Measurements from ENCODE around the gene NOTCH3.

The NOTCH3 gene

DNA sequence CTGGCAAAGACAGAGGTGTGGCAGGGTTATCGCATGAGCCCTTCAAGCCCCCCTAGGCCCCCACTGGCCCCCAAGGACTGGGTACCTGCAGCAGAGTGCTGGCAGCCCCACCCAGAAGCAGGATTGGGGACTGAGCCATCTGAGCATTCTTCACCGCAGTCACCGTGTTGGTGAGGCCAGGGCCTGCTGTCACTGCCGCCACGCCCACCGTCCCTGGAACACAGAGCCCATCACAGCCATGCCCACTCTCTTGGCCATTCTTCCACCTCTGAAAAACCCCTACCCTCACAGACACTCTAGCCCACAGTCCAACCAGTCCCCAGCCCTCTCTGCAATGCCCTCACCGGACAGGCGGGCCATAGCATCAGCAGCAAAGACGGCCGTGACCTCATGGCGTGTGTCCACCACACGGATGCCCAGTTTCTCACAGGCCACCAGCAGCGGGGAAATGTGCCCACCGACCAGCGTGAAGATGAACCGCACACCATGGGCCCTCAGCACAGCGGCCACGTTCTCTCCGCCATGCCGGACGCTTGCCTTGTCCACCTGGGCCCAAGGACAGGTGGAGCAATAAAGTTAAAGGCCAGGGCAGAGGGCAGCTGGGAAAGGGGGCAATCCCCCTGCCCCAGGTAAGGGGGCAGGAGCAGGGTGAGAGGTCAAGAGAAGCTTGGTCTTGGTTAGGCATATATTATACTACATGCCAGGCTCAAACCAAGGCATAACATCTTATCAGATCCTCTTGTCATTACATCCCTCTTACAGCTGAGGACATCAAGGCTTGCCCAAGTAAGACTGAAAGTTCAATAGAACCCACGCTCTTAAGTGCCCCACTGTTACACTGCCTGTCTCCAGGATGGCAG, 77.5 kb downstream of the NOTCH3 start:
- DNase-seq (ENCODE audit: low read depth): no peak

DNA sequence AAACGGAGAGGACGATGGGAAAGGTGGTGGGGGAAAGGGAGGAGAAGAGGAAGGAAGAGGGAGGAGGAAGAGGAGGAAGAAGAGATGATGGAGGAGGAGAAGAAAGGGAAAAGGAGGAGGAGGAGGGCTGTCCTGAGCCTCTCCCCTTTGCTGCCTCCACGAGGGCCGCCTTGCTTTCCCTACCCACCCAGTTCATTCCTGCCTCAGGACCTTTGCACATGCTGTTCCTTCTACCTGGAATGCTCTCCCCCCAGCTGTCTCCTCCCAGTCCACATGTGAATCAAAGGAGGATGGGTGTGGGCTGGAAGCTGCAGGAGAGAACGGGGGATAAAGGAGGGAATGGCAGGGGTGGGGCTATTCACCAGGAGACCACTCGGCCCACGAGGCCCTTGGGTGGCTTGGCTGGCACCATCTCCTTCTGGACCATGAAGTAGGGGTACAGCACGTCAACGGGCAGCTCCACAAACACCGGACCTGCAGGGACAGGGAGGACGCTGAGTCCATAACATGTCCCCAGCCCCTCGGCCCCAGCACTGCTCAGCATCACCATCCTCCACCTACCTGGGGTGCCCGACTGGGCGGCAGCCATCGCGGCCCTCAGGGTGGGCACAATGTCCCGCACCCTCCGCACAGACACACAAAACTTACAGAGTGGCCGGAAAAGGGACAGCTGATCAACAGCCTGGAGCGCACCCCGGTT, 78.3 kb downstream of the NOTCH3 start:
- DNase-seq (ENCODE audit: low read depth): no peak

DNA sequence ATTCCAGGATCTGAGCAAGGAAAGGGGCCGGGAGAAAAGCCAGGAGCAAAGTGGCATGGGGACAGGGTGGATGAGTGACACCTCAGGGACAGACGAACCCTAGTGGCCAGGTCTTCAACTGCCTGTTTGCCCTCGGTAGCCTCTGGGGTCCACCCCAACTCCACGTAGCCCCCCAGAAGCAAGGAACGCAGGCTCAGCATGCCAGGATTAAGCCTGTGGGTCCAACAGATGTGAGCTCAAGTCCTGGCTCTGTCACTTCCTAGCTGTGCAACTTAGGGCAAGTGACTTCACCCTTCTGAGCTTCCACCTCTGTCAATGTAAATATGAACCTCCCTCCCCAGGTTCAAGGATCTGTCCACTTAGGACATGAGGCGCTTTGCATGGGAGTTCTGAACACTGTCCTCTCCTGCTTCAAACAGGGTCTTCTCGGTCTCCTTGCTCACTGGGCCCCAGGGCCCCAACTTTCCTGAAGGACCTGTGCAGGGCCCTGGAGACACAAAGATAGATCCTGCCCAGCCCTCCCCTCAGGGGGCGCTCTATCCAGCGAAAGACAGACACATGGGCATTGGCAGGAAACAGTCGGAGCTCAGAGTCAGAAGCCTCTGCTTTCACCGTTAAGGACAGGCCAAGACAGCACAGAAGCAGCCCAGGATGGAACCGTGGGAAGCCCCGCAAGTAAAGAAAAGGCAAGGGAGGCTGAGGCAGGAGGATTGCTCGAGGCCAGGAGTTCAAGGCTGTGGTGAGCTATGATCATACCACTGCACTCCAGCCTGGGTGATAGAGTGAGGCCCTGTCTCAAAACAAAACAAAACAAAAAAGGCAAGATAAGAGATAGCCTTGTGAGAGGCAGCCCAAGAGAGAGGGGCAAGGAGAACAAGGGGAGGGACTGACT, 80.4 kb downstream of the NOTCH3 start:
- DNase-seq (ENCODE audit: low read depth): no peak

DNA sequence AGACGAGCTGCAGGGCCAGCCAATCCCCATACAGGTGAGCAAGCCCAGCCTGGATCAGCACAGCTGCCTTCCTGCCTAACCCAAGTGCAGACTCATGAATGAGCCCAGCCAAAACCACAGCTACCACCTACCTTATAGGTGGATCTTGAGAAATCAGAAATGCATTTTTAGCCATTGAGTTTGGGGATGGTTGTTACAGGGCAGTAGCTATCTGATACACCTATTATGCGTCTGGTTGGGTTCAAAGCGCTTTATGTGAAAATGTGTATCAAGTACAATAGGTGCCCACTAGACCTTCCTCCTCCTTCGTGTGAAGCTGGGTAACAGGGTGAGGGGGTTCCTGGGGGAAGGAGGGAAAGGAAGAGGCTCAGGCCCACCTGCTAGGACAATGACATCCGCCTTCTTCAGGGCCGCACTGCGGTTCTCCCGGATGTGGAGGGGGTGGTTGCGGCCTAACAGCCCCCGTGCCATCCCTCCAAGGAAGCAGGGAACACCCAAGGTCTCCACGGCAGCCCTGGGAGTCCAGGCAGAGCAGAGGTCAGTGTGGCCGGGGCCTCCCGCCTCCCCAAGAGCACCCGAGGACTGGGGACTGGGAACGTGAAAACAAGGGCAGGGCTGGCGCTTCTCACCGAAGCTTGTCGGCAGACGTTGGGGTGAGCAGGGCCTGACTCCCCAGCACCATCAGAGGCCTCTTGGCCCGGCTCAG, 81.9 kb downstream of the NOTCH3 start:
- DNase-seq (ENCODE audit: low read depth): no peak

- no peak for DNase-seq (ENCODE audit: low read depth)
These were observed 82.5 kb downstream of the NOTCH3 start for GRCh38 chr19:15118248-15118647.

DNA sequence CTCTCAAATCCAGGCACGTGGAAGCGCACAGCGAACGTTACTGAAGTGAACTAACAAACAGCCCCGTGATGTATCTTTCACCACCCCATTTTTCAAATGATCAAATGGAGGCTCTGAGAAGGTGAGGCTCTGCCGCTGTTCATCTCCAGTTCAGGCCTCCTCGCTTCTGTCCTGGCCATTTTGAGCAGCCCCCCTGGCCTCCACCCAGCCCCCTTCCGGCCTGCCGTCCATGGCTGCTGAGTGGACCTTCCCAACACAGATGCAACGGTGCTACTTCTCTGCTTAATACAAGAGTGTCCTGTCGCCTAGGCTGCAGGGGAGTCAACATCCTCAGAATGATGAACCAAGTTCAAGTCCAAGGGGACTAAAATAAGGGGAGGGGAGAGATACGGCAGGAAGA, 83.9 kb downstream of the NOTCH3 start:
- DNase-seq (ENCODE audit: low read depth): no peak

- DNase-seq (ENCODE audit: low read depth): no peak
These were observed 84.8 kb downstream of the NOTCH3 start for GRCh38 chr19:15115762-15116615.

DNA sequence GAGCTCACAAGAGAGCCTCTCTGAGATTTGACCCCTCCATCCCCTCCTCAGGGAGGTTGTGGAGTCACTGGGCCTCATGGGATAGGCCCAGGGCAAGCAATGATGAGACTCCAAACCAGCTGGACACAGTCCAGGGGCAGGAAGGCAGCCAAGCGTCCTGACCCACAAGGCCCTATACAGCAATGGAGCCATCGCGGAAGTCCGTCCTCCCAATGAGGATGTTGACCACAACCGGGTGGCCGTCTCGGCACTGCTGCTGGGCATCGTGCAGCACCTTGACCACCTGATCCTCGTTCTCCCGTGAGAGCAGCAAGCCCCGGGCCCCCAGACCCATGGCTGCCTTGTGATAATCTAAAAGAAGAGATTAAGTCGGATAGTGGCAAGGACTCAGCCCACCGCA, 85.7 kb downstream of the NOTCH3 start:
- DNase-seq (ENCODE audit: low read depth): no peak

DNA sequence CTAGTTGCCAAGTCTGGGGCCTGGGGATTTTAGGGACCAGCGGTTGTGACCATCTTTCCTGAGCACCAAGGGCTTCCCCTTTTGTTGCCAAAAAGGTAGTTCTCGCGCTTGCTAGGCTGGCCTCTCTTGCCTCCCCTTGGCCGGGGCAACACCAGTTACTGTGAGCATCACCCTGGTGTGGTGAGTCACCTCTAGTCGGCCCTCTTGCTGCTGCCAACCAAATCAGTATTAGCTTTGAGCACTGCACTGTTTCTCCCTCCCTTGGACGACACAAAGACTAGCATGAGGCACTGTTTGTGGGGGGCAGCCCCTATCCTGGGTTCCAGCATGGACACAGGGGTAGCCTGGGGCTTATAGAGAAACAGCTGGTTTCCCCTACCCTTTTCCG, 86.6 kb downstream of the NOTCH3 start:
- no peak for DNase-seq (ENCODE audit: low read depth)

DNA sequence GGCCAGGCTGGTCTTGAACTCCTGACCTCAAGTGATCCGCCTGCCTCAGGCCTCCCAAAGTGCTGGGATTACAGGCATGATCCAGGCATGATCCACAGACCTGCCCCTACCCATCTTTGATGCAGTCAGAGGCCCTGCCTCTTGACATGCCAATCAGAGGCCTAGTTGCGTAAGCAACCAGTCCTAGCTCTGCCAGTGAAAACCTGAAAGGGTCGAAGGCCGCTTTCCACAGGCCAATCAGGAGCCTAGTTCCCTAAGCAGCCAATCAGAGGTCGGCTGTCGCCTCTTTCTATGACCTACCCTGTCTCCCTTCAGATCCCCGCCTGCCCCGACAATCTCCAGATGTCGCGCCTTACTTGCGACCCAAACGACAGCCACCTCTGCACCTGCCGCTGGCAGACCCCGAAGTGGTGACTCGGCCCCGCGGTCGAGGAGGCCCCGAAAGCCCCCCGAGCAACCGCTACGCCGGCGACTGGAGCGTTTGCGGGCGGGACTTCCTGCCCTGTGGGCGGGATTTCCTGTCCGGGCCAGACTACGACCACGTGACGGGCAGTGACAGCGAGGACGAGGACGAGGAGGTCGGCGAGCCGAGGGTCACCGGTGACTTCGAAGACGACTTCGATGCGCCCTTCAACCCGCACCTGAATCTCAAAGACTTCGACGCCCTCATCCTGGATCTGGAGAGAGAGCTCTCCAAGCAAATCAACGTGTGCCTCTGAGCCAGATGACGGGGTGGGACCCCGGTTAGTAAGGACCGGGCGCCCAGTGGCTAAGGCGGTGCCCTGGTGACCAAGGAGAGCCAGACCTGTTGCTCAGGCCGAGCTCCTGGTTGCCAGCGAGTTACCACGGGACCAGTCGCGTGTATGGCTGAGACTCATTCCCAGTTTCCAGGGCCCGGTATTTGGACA, 87.3 kb downstream of the NOTCH3 start:
- no peak for DNase-seq (ENCODE audit: low read depth)

DNA sequence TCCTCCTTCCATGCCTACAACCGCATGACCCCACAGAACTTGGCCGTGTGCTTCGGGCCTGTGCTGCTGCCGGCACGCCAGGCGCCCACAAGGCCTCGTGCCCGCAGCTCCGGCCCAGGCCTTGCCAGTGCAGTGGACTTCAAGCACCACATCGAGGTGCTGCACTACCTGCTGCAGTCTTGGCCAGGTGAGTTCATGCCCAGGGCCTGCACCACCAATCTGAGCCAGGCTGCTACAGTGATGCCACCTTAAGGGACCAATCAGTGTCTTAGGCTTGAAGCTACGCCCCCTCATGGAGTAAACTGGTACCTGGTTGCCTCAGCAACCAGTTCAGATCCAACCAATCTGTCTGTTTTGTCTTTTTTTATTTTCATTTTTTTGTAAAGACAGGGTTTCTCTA, 88.4 kb downstream of the NOTCH3 start:
- DNase-seq (ENCODE audit: low read depth): no peak

DNA sequence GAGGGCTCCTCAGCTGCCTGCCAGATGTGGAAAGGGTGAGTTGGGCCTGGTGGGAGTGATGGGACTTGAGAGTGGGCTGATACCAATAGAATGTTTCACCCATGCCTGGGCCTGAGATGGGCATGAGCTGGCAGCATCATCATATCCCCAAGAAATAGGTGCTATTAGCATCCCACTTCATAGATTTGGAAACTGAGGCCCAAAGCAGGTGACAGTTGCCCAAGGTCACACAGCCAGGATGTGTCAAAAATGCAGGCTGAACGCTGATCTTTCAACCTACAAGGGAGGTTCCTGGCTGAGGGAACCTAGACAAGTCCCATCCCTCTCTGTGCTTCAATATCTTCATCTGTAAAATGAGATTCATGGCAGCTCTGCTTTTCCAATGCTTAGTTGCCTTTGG, 89.0 kb downstream of the NOTCH3 start:
- DNase-seq (ENCODE audit: low read depth): no peak

GRCh38 chr19:15110418-15110815, 90.4 kb downstream of the NOTCH3 start:
- no peak for DNase-seq (ENCODE audit: low read depth)

- DNase-seq (ENCODE audit: low read depth): no peak
These were observed 90.9 kb downstream of the NOTCH3 start for GRCh38 chr19:15109768-15110417.

All from T follicular helper cell (primary cell).